HG02885 (cell line): Measurements from ENCODE around the gene IQSEC2.
A peak's percentile ranks its signal among the peaks of the same experiment; 100 is the strongest.

Source experiments
- ATAC-seq: cut with Tn5 transposase; IDR thresholded peaks from one replicate; pipeline ENCODE4 v1.9.1; 2021; ENCODE audit warnings: mild to moderate bottlenecking; ENCODE audit not compliant: unreplicated experiment, poor library complexity

The IQSEC2 gene

GRCh38 chrX:53281321-53281822 lies at the start of gene IQSEC2:
IQSEC2 (minus strand) TSS chrX:53281584.
- ATAC-seq = no peak

- no peak for ATAC-seq
Observed at GRCh38 chrX:53330331-53330730, 48.9 kb upstream of the IQSEC2 start.

GRCh38 chrX:53324803-53325202 lies 43.4 kb upstream of the IQSEC2 start:
- no peak for ATAC-seq

GRCh38 chrX:53324085-53324484 lies 42.7 kb upstream of the IQSEC2 start:
- ATAC-seq = no peak

GRCh38 chrX:53323196-53323595 lies 41.8 kb upstream of the IQSEC2 start:
- no peak for ATAC-seq

GRCh38 chrX:53321943-53322497 lies 40.6 kb upstream of the IQSEC2 start:
- ATAC-seq = no peak

- no peak for ATAC-seq
Observed at GRCh38 chrX:53321230-53321942, 40.0 kb upstream of the IQSEC2 start.

- ATAC-seq = no peak
Observed at GRCh38 chrX:53320543-53321229, 39.3 kb upstream of the IQSEC2 start.

- ATAC-seq = no peak
Observed at GRCh38 chrX:53319614-53320542, 38.5 kb upstream of the IQSEC2 start.

GRCh38 chrX:53318766-53319353 lies 37.5 kb upstream of the IQSEC2 start:
- no peak for ATAC-seq

GRCh38 chrX:53317365-53318069 lies 36.1 kb upstream of the IQSEC2 start:
- peak; percentile 85 for ATAC-seq

GRCh38 chrX:53316860-53317237 lies 35.5 kb upstream of the IQSEC2 start:
- ATAC-seq = no peak

- no peak for ATAC-seq
Observed at GRCh38 chrX:53316111-53316859, 34.9 kb upstream of the IQSEC2 start.

- ATAC-seq = no peak
Observed at GRCh38 chrX:53313728-53314105, 32.3 kb upstream of the IQSEC2 start.

- ATAC-seq = peak; percentile 66
Observed at GRCh38 chrX:53312946-53313727, 31.8 kb upstream of the IQSEC2 start.

GRCh38 chrX:53309837-53310236 lies 28.5 kb upstream of the IQSEC2 start:
- no peak for ATAC-seq

- ATAC-seq = no peak
Observed at GRCh38 chrX:53308836-53309235, 27.5 kb upstream of the IQSEC2 start.
